Thyroid gland (tissue), 4 donors: Measurements from ENCODE around the gene SUSD4. TPM values are rescaled to one million over a fixed set of nuclear protein-coding genes. Genes with fewer than 3 reads are reported as not detected.

Experiments used
- DNase-seq, 2 donors: peaks; one replicate each; pipeline ENCODE4 v3.0.0-alpha.2; 2019
- H3K27ac ChIP-seq, 3 donors: fragments of 200-600 bp; sonication (generic); 1 replicate in 2 of 3; 2 replicates in 1 of 3; pipeline ENCODE4 v1.5.1; 2016 to 2019; ENCODE audit warnings: mild to moderate bottlenecking in 1 of 3, moderate library complexity in 1 of 3
- H3K27me3 ChIP-seq: fragments of 200-600 bp; sonication (generic); one replicate; pipeline ENCODE4 v1.5.1; 2019
- H3K36me3 ChIP-seq, 2 donors: fragments of 200-600 bp; sonication (generic); one replicate each; pipeline ENCODE4 v1.5.1; 2016 to 2019
- H3K4me1 ChIP-seq, 2 donors: fragments of 200-600 bp; sonication (generic); one replicate each; pipeline ENCODE4 v1.5.1; 2017 to 2019
- H3K4me3 ChIP-seq, 3 donors: fragments of 200-600 bp; sonication (generic); replicated peaks in 1 of 3; 1 replicate in 2 of 3; 2 replicates in 1 of 3; pipeline ENCODE4 v1.5.1; 2016; ENCODE audit warnings: mild to moderate bottlenecking in 1 of 3
- H3K9me3 ChIP-seq: fragments of 200-600 bp; sonication (generic); one replicate; pipeline ENCODE4 v1.5.1; 2017
- CTCF ChIP-seq, 6 experiments: fragments of 200-600 bp in 3 of 6; fragments of 450-650 bp in 3 of 6; sonication (generic) in 3 of 6; IDR thresholded peaks; one replicate each; pipeline ENCODE4 v1.5.1; 2016 to 2019; ENCODE audit warnings: antibody characterized with exemption in 6 of 6, mild to moderate bottlenecking in 2 of 6, inconsistent platforms in 1 of 6, moderate library complexity in 1 of 6
- POLR2A ChIP-seq, 2 donors: fragments of 450-650 bp; IDR thresholded peaks; one replicate each; pipeline ENCODE4 v1.6.1; 2017; ENCODE audit warnings: antibody characterized with exemption in 2 of 2, mild to moderate bottlenecking in 2 of 2, moderate library complexity in 1 of 2
- WGBS, 2 donors: methylation state at CpG; one replicate each; pipeline ENCODE4 v1.1.5; 2017; 5-methylcytosine and 5-hydroxymethylcytosine counted together
- intact Hi-C: fragments of 100-400 bp; cut with DNase I; formaldehyde crosslinking; loops from one replicate; pipeline ENCODE4 v1.15.1; 2023
- total RNA-seq, 4 donors: library from RNA; depleted of rRNA; stranded (reverse); fragments of >200 nt; gene quantifications; one replicate each; pipeline ENCODE4 v1.2.3, GENCODE V29; 2016

SUSD4 gene
- total RNA-seq, 4 donors from 2014 or later = 0.54 to 2.8 (median 0.92) TPM

- 42 to 74% methylated on average over 1 of the region's 1 CpG for WGBS, 2 donors
- Histone ChIP-seq H3K4me1 (no peaks in the 10 kb centered on the region), H3K4me3 (no peak overlapping the region), H3K36me3 (no peaks in the 10 kb centered on the region), H3K27ac (no peak overlapping the region), H3K9me3 (no peaks in the 10 kb centered on the region), H3K27me3 (no peaks in the 10 kb centered on the region)
- intact Hi-C loops = no loop called here
- DNase-seq = no peak
- TF ChIP-seq CTCF (IDR thresholded peaks at IDR 0.05) (no peak), POLR2A (IDR thresholded peaks at IDR 0.05) (no peak)
Observed at GRCh38 chr1:223234170-223234514, 129.8 kb downstream of the SUSD4 start.

- Histone ChIP-seq H3K9me3 (no peaks in the 10 kb centered on the region), H3K36me3 (no peaks in the 10 kb centered on the region), H3K4me1 (no peaks in the 10 kb centered on the region), H3K27ac (no peak overlapping the region), H3K27me3 (no peaks in the 10 kb centered on the region), H3K4me3 (no peak overlapping the region)
- intact Hi-C loops = no loop called here
- TF ChIP-seq CTCF (IDR thresholded peaks at IDR 0.05) (no peak), POLR2A (IDR thresholded peaks at IDR 0.05) (no peak)
- no peak for DNase-seq
- WGBS, 2 donors = 56 to 76% methylated on average over 9 to 11 of the region's 11 CpGs
Observed at GRCh38 chr1:223233410-223234169, 130.4 kb downstream of the SUSD4 start.

- 69 to 70% methylated on average over 3 of the region's 3 CpGs for WGBS, 2 donors
- no peak overlapping the region for H3K27ac ChIP-seq
Observed at GRCh38 chr1:223233019-223233409, 131.0 kb downstream of the SUSD4 start.

GRCh38 chr1:223231581-223231980 is 132.4 kb downstream of the SUSD4 start:
- Histone ChIP-seq H3K4me1 (no peaks in the 10 kb centered on the region), H3K27ac (no peak overlapping the region), H3K9me3 (no peaks in the 10 kb centered on the region), H3K27me3 (no peaks in the 10 kb centered on the region), H3K4me3 (no peak overlapping the region), H3K36me3 (no peaks in the 10 kb centered on the region)
- no peak for DNase-seq
- TF ChIP-seq POLR2A (IDR thresholded peaks at IDR 0.05) = no peak
- no peak for TF ChIP-seq CTCF (IDR thresholded peaks at IDR 0.05)
- WGBS, 2 donors = 86 to 88% methylated on average over 7 of the region's 7 CpGs
- intact Hi-C loops = no loop called here

More at GRCh38 chr1:223233019-223233409, 131.0 kb downstream of the SUSD4 start:
- Histone ChIP-seq H3K36me3 (no peaks in the 10 kb centered on the region), H3K9me3 (no peaks in the 10 kb centered on the region), H3K27me3 (no peaks in the 10 kb centered on the region), H3K4me1 (no peaks in the 10 kb centered on the region), H3K4me3 (no peak overlapping the region)
- intact Hi-C loops = no loop called here
- TF ChIP-seq POLR2A (IDR thresholded peaks at IDR 0.05) = no peak
- TF ChIP-seq CTCF (IDR thresholded peaks at IDR 0.05) = no peak
- no peak for DNase-seq

GRCh38 chr1:223231011-223231572 is 132.9 kb downstream of the SUSD4 start:
- Histone ChIP-seq H3K27ac (no peak overlapping the region), H3K27me3 (no peaks in the 10 kb centered on the region), H3K36me3 (no peaks in the 10 kb centered on the region), H3K4me1 (no peaks in the 10 kb centered on the region), H3K9me3 (no peaks in the 10 kb centered on the region), H3K4me3 (no peak overlapping the region)
- intact Hi-C loops = no loop called here
- TF ChIP-seq CTCF (IDR thresholded peaks at IDR 0.05) (no peak), POLR2A (IDR thresholded peaks at IDR 0.05) (no peak)
- 91 to 92% methylated on average over 7 of the region's 7 CpGs for WGBS, 2 donors
- DNase-seq = no peak
